HS-27A (cell line): ENCODE data around the gene FBXL20.
"Not testable (repeated sequence)": the region's sequence is repeated elsewhere in the genome, so short reads cannot be mapped to it uniquely, and the experiment has no call there.

Experiments used
- DNase-seq: peaks from one replicate; pipeline ENCODE4 v3.0.0-alpha.2; 2012; ENCODE audit warnings: low read depth, missing footprints

FBXL20 gene

GRCh38 chr17:39401412-39402243 is at the start of gene FBXL20:
Gene FBXL20, minus strand, starts transcription at chr17:39401626. Its CDS starts 224 bp downstream, at chr17:39401402.
- DNase-seq, result no peak

GRCh38 chr17:39450847-39451581 is 49.6 kb upstream of the FBXL20 start, which contains the start of gene MED1:
Gene MED1, minus strand, starts transcription at chr17:39451263. Its CDS starts 201 bp downstream, at chr17:39451062.
- DNase-seq, result peak; percentile 78

GRCh38 chr17:39450051-39450450 is 48.6 kb upstream of the FBXL20 start:
- no peak for DNase-seq

- DNase-seq, result no peak
Observed at GRCh38 chr17:39447561-39447960, 46.1 kb upstream of the FBXL20 start.

GRCh38 chr17:39443326-39443725 is 41.9 kb upstream of the FBXL20 start:
- no peak for DNase-seq

- not testable (repeated sequence) for DNase-seq
Observed at GRCh38 chr17:39439868-39440267, 38.4 kb upstream of the FBXL20 start.

- no peak for DNase-seq
Observed at GRCh38 chr17:39429600-39429999, 28.2 kb upstream of the FBXL20 start.

GRCh38 chr17:39416141-39416540 is 14.7 kb upstream of the FBXL20 start:
- no peak for DNase-seq

- DNase-seq, result no peak
Observed at GRCh38 chr17:39410279-39410678, 8.9 kb upstream of the FBXL20 start.

GRCh38 chr17:39408360-39408759 is 6.9 kb upstream of the FBXL20 start:
- DNase-seq, result no peak

- DNase-seq, result no peak
Observed at GRCh38 chr17:39406951-39407350, 5.5 kb upstream of the FBXL20 start.

- DNase-seq, result no peak
Observed at GRCh38 chr17:39405436-39405835, 4.0 kb upstream of the FBXL20 start.

GRCh38 chr17:39404542-39405378 is 3.3 kb upstream of the FBXL20 start:
- DNase-seq, result no peak

GRCh38 chr17:39402890-39403605 is 1.6 kb upstream of the FBXL20 start:
- DNase-seq, result no peak

- DNase-seq, result peak; percentile 66
Observed at GRCh38 chr17:39402244-39402889, 941 bp upstream of the FBXL20 start.

GRCh38 chr17:39400547-39401411 is 647 bp downstream of the FBXL20 start:
- no peak for DNase-seq

GRCh38 chr17:39399791-39400190 is 1.6 kb downstream of the FBXL20 start:
- DNase-seq, result no peak

- DNase-seq, result no peak
Observed at GRCh38 chr17:39393736-39394135, 7.7 kb downstream of the FBXL20 start.

GRCh38 chr17:39391448-39391847 is 10.0 kb downstream of the FBXL20 start:
- no peak for DNase-seq

GRCh38 chr17:39385040-39385439 is 16.4 kb downstream of the FBXL20 start:
- no peak for DNase-seq
